GM18951 (cell line): ENCODE results near the gene YIPF1.
"Not testable (repeated sequence)": the region's sequence is repeated elsewhere in the genome, so short reads cannot be mapped to it uniquely, and the experiment has no call there.

Source experiments
- POLR2A ChIP-seq: IDR thresholded peaks from 4 replicates; pipeline ENCODE4 v1.6.1; 2011; ENCODE audit warnings: mild to moderate bottlenecking; ENCODE audit not compliant: insufficient read length, insufficient read depth; ENCODE audit errors: extremely low read depth
- in situ Hi-C: fragments of 300-500 bp; cut with MboI; formaldehyde crosslinking; loops from one replicate; pipeline ENCODE4 v1.12.0; 2022; ENCODE audit warnings: low sequenced_read_pairs, mixed read lengths, inconsistent platforms; ENCODE audit not compliant: unreplicated experiment

YIPF1 gene

GRCh38 chr1:53890522-53890941, 935 bp upstream of the YIPF1 start:
- no peak for TF ChIP-seq POLR2A
- in situ Hi-C loops, result no loop called here

GRCh38 chr1:53888681-53889080, 916 bp downstream of the YIPF1 start:
- no peak for TF ChIP-seq POLR2A
- in situ Hi-C loops, result no loop called here

GRCh38 chr1:53883600-53883999, 6.0 kb downstream of the YIPF1 start:
- in situ Hi-C loops, result loop anchor here (5.0 kb wide), 1 partner anchor 79 kb away; no protein-coding TSS in a partner anchor

- in situ Hi-C loops, result loop anchor here (5.0 kb wide), 1 partner anchor 80 kb away; no protein-coding TSS in a partner anchor
Measured at GRCh38 chr1:53881853-53882252, 7.7 kb downstream of the YIPF1 start.

GRCh38 chr1:53878492-53879105, 11.0 kb downstream of the YIPF1 start:
- in situ Hi-C loops, result no loop called here
- no peak for TF ChIP-seq POLR2A

GRCh38 chr1:53875150-53875549, 14.4 kb downstream of the YIPF1 start:
- in situ Hi-C loops, result not testable (repeated sequence)

- in situ Hi-C loops, result loop anchor here (25.0 kb wide), 1 partner anchor 615 kb away; no protein-coding TSS in a partner anchor
- no peak for TF ChIP-seq POLR2A
Measured at GRCh38 chr1:53871773-53872484, 17.7 kb downstream of the YIPF1 start.

- in situ Hi-C loops, result loop anchor here (25.0 kb wide), 1 partner anchor 616 kb away; no protein-coding TSS in a partner anchor
- no peak for TF ChIP-seq POLR2A
Measured at GRCh38 chr1:53871221-53871620, 18.4 kb downstream of the YIPF1 start.

- TF ChIP-seq POLR2A, result no peak
- in situ Hi-C loops, result loop anchor here (25.0 kb wide), 1 partner anchor 618 kb away; no protein-coding TSS in a partner anchor
Measured at GRCh38 chr1:53869454-53870117, 20.0 kb downstream of the YIPF1 start.

- in situ Hi-C loops, result loop anchor here (25.0 kb wide), 1 partner anchor 619 kb away; no protein-coding TSS in a partner anchor
- no peak for TF ChIP-seq POLR2A
Measured at GRCh38 chr1:53868565-53868964, 21.0 kb downstream of the YIPF1 start.

- TF ChIP-seq POLR2A, result no peak
- in situ Hi-C loops, result loop anchor here (25.0 kb wide), 1 partner anchor 625 kb away; no protein-coding TSS in a partner anchor
Measured at GRCh38 chr1:53862507-53862906, 27.1 kb downstream of the YIPF1 start.

GRCh38 chr1:53860967-53861411, 28.6 kb downstream of the YIPF1 start:
- no peak for TF ChIP-seq POLR2A
- in situ Hi-C loops, result loop anchor here (25.0 kb wide), 1 partner anchor 626 kb away; no protein-coding TSS in a partner anchor

GRCh38 chr1:53851571-53852285, 37.9 kb downstream of the YIPF1 start:
- TF ChIP-seq POLR2A, result no peak
- in situ Hi-C loops, result loop anchor here (10.0 to 25.0 kb wide), 2 partner anchors 113 to 636 kb away; no protein-coding TSS in a partner anchor
